Fibroblast of skin of left biceps (primary cell): Measurements from ENCODE around the gene MRPS7.
"Not testable (repeated sequence)": the region's sequence is repeated elsewhere in the genome, so short reads cannot be mapped to it uniquely, and the experiment has no call there.

Experiments used
- DNase-seq, 2 experiments: peaks; one replicate each; pipeline ENCODE4 v3.0.0-alpha.2; 2013; ENCODE audit warnings: low read depth in 2 of 2

The MRPS7 gene

GRCh38 chr17:75271233-75271954, 9.7 kb downstream of the MRPS7 start:
- no peak for DNase-seq

GRCh38 chr17:75271955-75272847, 10.5 kb downstream of the MRPS7 start:
- DNase-seq = no peak

- no peak for DNase-seq
These were observed 11.1 kb downstream of the MRPS7 start for GRCh38 chr17:75272848-75273184.

- DNase-seq = no peak
These were observed 12.5 kb downstream of the MRPS7 start for GRCh38 chr17:75273977-75274708.

GRCh38 chr17:75277664-75278071, 16.0 kb downstream of the MRPS7 start:
- no peak for DNase-seq

- not testable (repeated sequence) for DNase-seq
These were observed 18.5 kb downstream of the MRPS7 start for GRCh38 chr17:75280189-75280588.

- DNase-seq = no peak
These were observed 23.4 kb downstream of the MRPS7 start for GRCh38 chr17:75285123-75285522.

- no peak for DNase-seq
These were observed 25.5 kb downstream of the MRPS7 start for GRCh38 chr17:75287221-75287620.

- DNase-seq = no peak
These were observed 26.7 kb downstream of the MRPS7 start for GRCh38 chr17:75288359-75288758.

GRCh38 chr17:75288770-75289114, 27.1 kb downstream of the MRPS7 start:
- no peak for DNase-seq

- DNase-seq = peak; percentile 94
These were observed 27.6 kb downstream of the MRPS7 start, which contains the start of gene SLC25A19 for GRCh38 chr17:75289115-75289831. Gene SLC25A19 (minus strand): TSS chr17:75289433. CDS start chr17:75286764, 2,669 bp downstream.

- no peak for DNase-seq
These were observed 28.2 kb downstream of the MRPS7 start for GRCh38 chr17:75289832-75290337.

- not testable (repeated sequence) for DNase-seq
These were observed 31.2 kb downstream of the MRPS7 start for GRCh38 chr17:75292810-75293448.

- DNase-seq = no peak
These were observed 33.8 kb downstream of the MRPS7 start for GRCh38 chr17:75295201-75296158.

- DNase-seq = no peak
These were observed 38.6 kb downstream of the MRPS7 start for GRCh38 chr17:75300280-75300679.

- no peak for DNase-seq
These were observed 39.4 kb downstream of the MRPS7 start for GRCh38 chr17:75301049-75301448.

- no peak for DNase-seq
These were observed 40.0 kb downstream of the MRPS7 start for GRCh38 chr17:75301502-75302206.

GRCh38 chr17:75307957-75308731, 46.5 kb downstream of the MRPS7 start:
- no peak for DNase-seq
